C4-2B (cell line): ENCODE measurements around the gene MCMBP.

Source experiments
- H3K27ac ChIP-seq: fragments of 450-650 bp; 2 replicates; pipeline ENCODE4 v1.5.1; 2017
- ZFX ChIP-seq: fragments of 450-650 bp; IDR thresholded peaks from 2 replicates; pipeline ENCODE4 v1.6.1; 2017
- TF ChIP-seq, protein P1 (sequence below): fragments of 450-650 bp; conservative IDR thresholded peaks from 2 replicates; pipeline ENCODE4 v1.5.1; 2017; ENCODE audit warnings: mild to moderate bottlenecking

The MCMBP gene

DNA sequence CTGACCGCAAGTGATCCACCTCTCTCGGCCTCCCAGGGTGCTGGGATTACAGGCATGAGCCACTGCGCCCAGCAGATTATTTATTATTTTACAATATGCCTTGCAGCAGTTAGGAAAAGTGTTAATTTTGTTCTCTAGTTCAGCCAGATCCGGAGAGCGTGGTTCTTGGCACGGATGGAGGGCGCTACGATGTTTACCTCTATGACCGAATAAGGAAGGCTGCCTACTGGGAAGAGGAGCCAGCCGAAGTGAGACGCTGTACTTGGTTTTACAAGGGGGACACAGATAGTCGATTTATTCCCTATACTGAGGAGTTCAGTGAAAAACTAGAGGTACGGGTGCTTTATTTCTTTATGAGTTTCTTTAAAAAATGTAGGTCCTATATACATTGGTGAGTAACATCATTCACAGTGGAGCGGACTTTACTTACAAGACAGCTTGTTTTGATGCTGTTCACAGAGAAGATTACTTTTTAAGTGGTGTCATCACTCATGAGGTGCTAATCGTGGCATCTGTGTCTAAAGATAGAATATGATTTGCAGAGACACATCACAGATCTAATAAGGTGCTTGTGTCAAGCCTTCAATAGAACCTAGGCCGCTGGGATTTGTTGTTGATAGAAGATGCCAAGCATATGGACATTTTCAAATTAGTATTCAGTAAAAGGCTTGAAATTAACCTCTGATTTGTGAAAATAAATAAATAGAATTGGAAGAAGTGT is 31.5 kb upstream of the MCMBP start:
- TF ChIP-seq, protein P1, sequence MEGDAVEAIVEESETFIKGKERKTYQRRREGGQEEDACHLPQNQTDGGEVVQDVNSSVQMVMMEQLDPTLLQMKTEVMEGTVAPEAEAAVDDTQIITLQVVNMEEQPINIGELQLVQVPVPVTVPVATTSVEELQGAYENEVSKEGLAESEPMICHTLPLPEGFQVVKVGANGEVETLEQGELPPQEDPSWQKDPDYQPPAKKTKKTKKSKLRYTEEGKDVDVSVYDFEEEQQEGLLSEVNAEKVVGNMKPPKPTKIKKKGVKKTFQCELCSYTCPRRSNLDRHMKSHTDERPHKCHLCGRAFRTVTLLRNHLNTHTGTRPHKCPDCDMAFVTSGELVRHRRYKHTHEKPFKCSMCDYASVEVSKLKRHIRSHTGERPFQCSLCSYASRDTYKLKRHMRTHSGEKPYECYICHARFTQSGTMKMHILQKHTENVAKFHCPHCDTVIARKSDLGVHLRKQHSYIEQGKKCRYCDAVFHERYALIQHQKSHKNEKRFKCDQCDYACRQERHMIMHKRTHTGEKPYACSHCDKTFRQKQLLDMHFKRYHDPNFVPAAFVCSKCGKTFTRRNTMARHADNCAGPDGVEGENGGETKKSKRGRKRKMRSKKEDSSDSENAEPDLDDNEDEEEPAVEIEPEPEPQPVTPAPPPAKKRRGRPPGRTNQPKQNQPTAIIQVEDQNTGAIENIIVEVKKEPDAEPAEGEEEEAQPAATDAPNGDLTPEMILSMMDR, result no peak
- no peak for TF ChIP-seq ZFX
- no peak overlapping the region for H3K27ac ChIP-seq

- no peak overlapping the region for H3K27ac ChIP-seq
- TF ChIP-seq, protein P1, result no peak
- TF ChIP-seq ZFX, result no peak
These were observed 25.9 kb upstream of the MCMBP start for GRCh38 chr10:119898577-119898976.

GRCh38 chr10:119896937-119897770 is 24.5 kb upstream of the MCMBP start:
- TF ChIP-seq ZFX, result no peak
- TF ChIP-seq, protein P1, result no peak
- peak overlapping the region; percentile 48 for H3K27ac ChIP-seq

- H3K27ac ChIP-seq, result peak overlapping the region; percentile 73
- TF ChIP-seq ZFX, result no peak
- TF ChIP-seq, protein P1, result no peak
These were observed 23.5 kb upstream of the MCMBP start for GRCh38 chr10:119896061-119896655.

GRCh38 chr10:119893845-119894427 is 21.3 kb upstream of the MCMBP start:
- TF ChIP-seq, protein P1, result no peak

DNA sequence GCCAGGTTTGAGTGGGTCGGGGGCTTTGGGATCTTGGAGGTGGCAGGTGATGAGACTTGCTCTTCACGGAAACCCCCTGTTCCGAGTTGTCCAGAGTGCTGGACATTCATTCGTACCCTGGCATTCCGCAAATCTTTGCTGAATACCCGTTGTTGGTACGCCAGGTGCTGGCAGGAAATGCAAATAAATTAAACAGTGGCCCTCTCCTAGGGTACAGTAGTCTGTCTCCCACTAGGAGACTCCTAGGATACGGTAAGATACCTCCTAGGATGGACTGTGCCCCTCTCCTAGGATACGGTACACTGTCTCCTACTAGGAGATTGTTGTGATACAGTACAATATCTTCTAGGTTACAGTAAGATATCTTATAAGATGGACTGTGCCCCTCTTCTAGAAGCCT is 20.4 kb upstream of the MCMBP start:
- H3K27ac ChIP-seq, result peak overlapping the region; percentile 94

More at GRCh38 chr10:119893845-119894427, 21.3 kb upstream of the MCMBP start:
- H3K27ac ChIP-seq, result peak overlapping the region; percentile 94

More for the DNA sequence above, 20.4 kb upstream of the MCMBP start:
- TF ChIP-seq, protein P1, result no peak
- no peak for TF ChIP-seq ZFX
